ENCODE measurements around the gene XRN1.
"Not testable (repeated sequence)": the region's sequence is repeated elsewhere in the genome, so short reads cannot be mapped to it uniquely, and the experiment has no call there.

DNA sequence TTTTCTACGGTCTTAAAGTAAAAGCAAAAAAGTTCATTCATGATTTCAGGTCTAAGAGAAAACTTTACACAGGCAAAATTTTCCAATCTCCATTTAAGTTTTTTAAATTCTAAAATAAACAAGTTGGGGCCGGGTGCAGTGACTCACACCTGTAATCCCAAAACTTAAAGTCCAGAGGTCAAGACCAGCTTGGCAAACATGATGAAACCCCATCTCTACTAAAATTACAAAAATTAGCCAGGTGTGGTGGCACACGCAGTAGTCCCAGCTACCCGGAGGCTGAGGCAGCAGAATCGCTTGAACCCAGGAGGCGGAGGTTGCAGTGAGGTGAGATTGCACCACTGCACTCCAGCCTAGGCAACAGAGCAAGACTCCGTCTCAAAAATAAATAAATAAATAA, 47.3 kb downstream of the XRN1 start:
- not testable (repeated sequence) for TF ChIP-seq POLR2A (IDR thresholded peaks at IDR 0.05; ENCODE audit: low read length); GATA1 (IDR thresholded peaks at IDR 0.05; ENCODE audit: low read depth, low read length)
